GM21737 (cell line): ENCODE data around the gene CLPSL2.

Experiments
- ATAC-seq: cut with Tn5 transposase; IDR thresholded peaks from one replicate; pipeline ENCODE4 v1.9.1; 2021; ENCODE audit warnings: mild to moderate bottlenecking, moderate library complexity; ENCODE audit not compliant: unreplicated experiment

The CLPSL2 gene

DNA sequence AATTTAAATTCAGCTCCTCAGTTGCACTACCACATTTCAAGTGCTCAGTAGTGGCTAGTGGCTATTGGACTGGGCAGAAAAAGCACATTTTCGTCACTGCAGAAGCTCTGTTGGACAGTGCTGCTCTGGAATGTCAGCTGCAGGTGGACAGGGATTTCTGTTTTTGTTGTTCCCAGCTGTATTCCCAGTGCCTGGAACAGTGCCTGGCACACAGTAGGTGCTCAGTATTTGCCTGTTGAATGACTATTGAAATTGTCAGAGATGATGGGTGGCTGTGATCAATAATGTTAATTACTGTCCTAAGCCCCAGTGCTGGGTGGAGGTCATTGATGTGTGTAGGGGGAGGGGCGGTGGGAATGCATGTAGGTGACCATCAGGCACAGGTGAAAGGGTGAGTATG is 9.9 kb downstream of the CLPSL2 start:
- no peak for ATAC-seq

DNA sequence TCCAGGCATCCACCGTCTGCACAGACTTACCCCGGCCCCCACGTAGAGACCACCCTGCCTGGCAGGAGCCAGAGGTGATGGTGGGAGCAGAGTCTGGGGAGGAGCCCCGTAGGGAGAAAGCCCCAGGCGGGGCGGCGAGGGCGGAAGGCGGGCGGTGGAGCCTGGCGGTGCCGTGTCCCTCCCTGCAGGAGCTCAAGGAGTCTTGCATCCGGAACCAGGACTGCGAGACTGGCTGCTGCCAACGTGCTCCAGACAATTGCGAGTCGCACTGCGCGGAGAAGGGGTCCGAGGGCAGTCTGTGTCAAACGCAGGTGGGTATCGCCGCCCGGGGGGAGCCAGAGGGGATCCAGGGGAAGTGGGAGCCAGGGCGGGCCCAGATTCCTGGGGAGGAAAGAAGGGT is 10.4 kb downstream of the CLPSL2 start:
- no peak for ATAC-seq

DNA sequence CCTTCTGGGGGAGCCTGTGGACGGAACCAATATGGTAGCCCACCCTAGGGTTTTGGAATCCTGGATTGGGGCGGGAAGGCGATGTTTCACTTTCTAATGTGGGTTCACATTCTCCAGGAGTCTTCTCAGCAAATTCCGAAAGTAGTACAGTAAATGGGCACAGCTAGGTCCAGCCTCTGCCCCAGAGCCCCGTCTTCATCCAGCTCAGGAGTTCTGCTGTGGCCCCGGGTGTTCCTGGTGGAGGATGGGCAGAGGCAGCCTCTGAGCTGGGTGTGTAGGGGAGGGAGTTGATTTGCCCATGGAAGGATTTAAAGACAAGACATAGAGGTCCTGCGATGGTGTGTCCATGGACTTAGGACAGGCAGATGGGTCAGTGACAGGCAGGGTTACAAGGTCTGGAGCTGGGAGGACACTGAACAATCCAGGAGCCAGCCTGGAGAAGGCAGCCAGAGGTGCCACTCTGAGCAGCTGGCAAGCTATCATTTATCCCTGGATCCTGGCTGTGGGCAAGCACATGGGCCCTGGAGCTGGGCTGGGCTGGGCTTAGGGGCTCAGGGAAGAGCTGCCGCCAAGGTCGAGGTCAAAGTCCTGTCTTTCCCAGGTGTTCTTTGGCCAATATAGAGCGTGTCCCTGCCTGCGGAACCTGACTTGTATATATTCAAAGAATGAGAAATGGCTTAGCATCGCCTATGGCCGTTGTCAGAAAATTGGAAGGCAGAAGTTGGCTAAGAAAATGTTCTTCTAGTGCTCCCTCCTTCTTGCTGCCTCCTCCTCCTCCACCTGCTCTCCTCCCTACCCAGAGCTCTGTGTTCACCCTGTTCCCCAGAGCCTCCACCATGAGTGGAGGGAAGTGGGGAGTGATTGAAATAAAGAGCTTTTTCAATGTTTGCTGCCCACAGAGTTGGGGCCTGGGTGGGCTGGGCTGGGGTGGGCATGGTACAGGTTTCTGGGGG is 11.1 kb downstream of the CLPSL2 start:
- ATAC-seq, result no peak

DNA sequence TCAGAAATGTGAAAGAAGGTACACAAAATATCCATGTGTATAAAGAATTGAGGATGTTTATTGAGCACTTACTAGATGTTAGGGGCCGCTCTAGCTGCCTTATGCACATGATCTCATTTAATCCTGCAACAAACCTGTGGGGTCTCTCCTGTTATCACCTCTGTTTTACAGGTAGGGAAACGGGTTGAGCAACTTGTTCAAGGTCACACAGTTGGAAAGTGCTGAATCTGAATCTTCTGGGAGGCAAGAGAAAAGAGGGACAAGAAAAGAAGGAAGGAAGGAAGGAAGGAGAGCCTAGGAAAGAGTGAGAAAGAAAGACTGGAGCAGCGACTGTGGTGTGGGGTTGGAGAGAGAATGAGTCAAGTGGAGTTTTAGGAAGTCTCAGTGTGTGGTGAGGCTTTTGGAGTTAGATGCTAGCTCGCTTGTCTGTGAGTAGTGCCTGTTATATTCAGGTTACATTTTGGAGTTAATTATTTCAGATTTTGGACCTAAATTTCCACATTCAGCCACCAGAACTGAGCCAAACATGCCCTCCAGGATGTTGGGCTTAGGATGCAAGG is 12.1 kb downstream of the CLPSL2 start:
- ATAC-seq, result no peak

DNA sequence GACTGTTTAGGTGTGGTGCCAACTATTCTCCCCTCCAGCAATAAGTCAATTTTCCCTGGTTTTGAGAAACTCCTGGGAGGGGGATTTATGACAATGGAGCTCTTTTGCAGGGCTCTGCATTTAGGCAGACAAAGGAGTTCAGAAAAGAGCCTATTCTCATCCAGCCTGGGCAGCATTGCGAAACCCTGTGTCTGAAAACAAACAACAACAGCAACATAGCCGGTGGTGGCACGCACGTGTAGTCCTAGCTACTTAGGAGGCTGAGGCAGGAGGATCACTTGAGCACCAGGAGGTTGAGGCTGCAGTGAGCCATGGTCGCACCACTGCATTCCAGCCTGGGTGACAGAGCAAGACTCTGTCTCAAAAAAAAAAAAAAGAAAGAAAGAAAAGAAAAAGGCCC is 14.3 kb downstream of the CLPSL2 start:
- no peak for ATAC-seq

DNA sequence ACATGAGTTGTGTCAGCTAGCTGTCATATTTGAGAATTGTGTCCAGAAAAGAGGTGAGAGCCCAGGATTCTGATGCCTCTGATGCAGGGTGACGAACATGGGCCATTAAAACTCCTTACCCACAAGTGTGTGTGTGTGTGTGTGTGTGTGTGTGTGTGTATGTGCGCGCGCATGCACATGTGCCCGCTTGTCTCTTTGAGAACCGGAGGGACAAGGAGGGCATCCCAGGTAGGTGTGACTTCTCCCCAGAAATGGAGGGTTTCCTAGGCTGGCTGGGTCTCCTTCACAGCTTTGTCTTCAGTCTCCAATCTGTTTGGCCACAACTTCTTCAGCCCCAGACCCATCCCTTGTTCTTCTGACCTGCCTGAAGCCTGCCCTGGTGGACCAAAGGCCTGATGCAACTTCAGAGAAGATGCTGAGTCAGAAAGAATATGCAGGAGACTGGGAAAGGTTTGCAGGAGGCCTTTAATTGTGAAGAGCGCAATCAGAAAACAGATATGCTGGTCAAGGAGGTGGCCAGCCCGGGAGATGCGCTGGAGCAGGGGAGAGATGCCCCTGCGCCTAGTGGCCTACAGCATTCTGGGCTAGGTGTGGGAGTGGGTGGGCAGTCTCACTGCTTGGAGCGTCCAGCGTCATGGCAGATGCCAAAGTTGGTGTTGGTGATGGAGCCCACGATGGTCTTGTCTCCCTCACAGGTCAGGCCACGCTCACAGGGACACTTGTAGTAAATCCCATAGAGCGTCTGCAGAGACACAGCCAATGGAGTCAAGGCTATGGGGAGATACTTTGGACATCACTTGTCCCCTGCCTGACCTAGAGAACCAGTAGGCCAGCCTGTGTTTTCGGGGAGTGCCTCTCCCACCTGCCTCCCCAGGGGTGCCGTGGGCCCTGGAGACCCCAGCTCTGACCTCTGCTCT is 18.4 kb downstream of the CLPSL2 start:
- no peak for ATAC-seq

DNA sequence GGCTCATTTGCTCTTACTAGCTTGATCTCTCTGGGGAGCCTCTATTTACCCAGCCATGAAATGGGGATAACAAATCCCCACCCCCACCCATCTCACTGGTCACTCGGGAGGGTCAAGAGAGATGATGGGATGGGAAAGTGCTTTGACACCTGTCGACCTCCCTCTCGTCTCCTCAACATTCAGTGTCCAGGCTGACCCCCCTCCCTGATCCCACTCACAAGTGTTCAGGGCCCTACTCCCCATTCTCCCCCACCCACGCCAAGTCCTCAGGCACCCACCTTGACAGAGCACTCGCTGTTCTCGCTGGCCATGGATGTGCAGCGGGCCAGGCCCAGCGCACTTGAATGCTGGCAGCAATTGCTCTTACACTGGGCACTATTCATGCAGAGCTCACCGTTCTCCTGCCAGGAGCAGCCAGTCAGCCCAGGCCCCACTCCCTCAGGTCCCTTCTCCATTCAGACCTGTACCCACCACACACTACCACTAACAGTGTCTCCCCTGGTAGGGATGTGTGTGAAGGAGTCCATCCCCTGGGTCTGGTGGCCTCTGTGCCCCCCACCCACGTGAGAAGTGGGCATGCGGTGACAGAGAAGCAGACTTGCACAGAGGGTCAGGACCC is 19.2 kb downstream of the CLPSL2 start:
- ATAC-seq, result no peak

DNA sequence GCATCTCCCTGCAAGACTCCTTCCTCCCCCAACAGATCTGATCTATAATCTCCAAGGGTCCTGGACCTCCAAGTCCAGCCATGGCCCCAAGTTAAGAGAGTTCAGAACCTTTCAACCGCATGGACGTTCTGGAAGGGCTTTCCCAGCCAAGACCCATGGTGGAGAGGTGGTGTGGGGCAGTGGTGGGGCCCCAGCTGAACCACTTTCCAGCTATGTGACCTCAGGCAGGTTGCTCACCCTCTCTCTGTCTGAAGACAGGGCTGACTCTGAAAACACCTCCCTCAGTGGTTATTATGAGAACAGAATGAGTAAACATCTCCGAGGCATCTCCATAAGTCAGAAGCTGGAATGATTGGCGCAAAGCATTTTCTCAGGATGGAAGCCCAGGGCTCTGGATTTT is 19.8 kb downstream of the CLPSL2 start:
- ATAC-seq, result no peak

DNA sequence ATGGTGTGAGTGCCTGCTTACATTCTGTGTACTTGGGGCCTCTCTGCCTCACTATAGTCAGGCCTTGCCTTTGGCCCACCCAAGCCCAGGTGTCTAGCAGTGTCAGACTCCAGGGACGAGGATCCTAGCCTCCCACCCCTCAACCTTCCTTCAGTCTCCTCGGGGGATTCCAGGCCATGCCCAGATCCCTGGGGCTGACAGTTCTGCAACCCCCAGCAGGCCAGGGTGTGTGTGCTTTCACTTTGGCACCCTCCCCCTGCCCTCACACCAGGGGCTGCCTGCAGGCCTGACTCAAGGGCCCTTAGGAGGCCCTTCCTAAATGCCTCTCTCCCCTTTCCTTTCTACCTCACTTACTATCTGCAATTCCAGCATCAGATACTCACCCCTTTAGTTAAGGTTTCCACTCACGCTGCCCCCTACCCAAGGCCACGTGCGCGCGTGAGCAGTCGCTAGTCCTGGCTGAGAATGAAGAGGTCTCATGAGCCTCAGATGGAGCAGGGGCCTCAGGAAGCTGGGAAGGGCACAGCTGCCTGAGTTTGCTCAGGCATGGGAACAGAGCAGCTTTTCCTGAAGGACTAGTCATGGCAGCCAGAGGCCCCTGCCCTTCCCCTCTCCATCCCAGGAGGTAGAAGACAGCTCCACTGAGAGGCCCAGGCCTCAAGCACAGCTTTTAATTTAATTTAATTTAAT is 21.6 kb downstream of the CLPSL2 start:
- no peak for ATAC-seq

DNA sequence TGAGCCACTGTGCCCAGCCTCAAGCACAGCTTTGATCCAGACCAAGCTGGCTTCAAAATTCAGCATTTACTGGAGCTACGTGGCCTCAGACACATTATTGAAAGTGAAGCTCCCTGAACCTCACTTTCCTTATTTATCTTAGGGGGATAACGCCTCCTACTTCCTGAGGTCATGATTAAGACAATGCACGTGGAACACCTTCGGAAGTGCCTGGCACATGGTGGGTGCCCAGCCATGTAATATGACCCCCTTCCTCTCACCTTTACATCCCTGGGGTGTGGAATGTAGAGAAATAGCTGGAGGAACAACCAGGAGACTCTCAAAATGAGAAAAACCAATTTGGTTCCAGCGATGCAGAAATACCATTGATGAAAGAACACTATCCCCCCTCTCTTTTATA is 22.3 kb downstream of the CLPSL2 start:
- ATAC-seq, result no peak

DNA sequence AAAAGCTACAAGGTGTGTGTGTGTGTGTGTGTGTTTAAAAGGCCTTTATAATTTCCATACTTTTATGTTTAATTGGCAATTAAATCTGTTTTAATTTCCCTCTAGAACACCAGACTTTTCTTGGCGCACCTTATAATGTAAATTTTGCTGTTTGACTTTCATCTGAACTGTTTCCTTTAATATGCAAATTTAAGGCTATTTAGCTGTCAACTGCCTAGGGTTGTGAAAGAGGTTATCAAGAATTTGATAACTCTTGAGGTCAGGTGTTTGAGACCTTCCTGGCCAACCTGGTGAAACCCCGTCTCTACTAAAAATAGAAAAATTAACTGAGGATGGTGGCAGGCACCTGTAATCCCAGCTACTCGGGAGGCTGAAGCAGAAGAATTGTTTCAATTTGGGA is 24.8 kb downstream of the CLPSL2 start:
- no peak for ATAC-seq

DNA sequence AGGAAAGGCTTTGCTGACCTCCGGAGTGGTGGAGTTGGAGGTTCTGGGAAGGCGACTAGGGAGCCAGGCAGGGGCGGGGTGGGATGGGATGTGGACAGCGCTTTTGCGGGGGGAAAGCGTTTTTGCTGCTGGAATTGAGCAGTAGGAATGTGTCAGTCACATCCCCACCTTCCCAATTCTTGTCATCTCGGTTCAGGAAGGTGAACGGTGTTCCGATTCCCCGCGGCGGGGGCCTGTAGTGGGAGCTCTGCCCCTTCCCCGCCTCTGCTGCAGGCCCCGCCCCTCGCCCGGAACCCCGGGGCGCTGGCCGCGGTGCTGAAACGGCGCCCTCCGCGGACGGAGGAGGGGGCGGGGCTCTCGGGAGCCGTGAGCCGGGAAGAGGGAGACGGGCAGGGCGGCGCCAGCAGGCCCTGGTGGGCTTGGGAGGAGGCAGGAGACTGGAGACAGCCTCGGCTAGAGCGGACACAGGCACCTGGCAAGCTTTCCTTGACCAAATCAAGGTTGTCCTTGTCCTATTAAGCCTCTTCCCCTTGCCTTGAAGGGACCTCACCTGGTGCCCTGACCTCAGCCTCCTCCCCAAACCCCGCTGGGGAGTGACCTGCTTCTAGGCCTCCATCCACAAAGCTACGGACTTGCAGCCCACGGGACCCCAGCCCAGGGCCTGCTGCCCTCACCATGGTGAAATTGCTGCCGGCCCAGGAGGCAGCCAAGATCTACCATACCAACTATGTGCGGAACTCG is 28.8 kb downstream of the CLPSL2 start, which contains the start of gene LHFPL5:
Gene LHFPL5, plus strand, starts transcription at position 357 of the 741 bp plus-strand sequence. Its CDS starts 319 bp downstream, at position 676.
- ATAC-seq, result no peak

DNA sequence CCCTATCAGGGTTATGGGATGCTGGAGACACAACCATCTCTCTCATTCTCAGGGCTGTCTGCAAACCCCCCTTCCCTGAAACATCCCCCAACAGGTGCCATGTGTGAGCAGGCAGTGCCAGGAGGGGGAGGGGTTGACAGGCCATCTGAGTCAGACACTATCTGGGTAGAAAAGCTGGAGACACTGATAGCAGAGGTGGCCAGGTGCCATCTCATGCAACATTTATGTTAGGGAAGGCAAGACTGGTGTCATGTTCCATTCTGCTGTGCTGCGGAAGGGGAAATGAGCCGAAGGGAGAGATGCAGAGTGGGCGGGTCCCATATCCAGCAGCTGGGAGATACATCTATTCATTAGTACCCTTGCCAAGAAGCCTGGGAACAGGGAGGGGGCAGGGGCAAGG is 32.3 kb downstream of the CLPSL2 start:
- ATAC-seq, result no peak

DNA sequence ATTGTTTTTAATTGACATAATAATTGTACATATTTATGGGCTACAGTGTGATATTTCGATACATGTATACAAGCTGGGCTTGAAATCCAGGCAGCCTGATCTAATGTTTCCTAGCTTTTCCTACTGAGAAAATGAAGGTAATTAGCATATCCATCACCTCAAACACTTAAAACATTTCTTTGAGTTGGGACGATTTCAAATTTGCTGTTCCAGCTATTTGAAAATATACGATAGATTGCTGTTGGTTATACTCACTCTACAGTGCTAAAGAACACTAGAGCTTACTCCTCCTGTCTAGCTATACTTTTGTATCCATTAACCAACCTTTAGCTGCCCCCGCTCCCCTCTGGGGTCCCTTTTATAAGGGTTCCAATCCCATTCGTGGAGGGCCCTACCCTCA is 33.4 kb downstream of the CLPSL2 start:
- no peak for ATAC-seq

DNA sequence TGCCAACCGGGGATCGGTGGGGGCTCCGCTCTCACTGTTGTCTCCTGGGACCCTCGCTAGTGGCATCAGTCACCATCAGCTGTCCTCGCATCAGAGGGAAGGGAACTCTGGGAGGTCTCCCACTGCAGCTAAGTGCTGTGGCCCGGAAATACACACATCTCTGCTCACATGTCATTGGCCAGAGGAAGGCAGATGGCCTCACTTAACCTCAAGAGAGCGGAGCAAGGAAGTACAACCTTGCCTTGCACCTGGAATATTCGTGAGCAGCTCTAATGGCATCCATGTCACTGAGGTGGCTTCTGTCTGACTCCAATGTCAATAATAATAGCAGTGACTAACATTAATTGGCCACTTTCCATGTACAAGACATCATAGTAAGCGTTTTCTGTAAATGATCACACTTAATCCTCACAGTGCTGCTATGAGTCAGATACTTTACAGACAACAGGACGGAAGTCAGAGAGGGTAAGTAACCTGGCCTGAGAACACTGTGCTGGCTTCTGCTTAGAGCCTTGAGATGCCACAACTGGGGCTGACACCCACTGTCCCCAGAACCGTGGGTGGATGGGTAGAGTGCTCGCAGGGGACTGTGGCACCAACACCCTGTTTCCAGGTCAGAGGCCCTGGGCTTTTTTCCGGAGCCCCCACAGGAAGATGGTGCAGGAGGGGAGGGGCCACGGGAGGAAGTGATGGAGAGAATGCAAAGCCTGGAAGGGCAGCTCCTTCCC is 34.7 kb downstream of the CLPSL2 start:
- ATAC-seq, result no peak

DNA sequence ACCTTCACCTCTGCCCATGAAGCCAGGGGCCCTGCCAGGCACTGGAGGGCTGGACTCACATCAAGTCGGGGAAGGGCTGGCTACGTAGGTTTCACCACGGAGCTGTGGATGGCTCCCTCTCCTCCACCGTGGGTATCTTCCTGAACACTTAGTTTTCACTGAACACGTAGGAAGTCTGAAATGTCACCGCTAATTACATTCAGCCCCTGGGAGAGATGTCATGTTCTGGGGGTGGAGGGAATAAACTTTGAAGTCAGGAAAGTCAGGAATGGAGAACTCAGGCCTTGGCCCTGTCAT is 35.2 kb downstream of the CLPSL2 start:
- ATAC-seq, result no peak

DNA sequence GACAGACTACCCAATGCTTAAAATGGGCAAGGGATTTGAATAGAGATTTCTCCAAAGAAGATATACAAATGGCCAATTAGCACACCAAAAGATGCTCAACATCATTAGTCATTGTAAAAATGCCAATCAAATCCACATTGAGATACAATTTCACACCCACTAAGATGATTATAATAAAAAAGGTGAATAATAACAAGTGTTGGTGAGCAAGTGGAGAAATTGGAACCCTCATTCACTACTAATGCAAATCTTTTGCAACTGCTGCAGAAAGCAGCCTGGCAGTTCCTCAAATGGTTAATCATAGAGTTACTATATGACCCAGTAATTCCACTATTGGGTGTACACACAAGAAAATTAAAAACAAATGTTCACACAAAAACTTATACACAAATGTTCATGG is 41.1 kb downstream of the CLPSL2 start:
- ATAC-seq, result no peak

DNA sequence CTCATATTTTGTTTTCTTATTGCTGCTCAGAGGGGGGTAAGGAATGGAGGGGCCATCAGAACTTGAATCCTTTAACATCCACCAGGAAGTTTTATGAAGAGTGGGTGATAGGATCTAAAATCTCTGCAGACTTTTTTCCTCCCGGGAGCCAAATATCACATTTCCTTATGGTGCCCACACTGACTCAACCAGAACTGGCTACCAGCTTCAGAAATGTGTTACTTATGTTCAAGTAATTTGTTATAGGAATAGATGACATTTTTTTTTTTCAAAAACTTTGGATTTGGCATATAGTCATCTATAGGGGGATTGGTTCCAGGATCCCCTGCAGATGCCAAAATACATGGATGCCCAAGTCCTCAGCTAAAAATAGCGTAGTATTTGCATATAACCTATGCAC is 47.2 kb downstream of the CLPSL2 start:
- no peak for ATAC-seq

DNA sequence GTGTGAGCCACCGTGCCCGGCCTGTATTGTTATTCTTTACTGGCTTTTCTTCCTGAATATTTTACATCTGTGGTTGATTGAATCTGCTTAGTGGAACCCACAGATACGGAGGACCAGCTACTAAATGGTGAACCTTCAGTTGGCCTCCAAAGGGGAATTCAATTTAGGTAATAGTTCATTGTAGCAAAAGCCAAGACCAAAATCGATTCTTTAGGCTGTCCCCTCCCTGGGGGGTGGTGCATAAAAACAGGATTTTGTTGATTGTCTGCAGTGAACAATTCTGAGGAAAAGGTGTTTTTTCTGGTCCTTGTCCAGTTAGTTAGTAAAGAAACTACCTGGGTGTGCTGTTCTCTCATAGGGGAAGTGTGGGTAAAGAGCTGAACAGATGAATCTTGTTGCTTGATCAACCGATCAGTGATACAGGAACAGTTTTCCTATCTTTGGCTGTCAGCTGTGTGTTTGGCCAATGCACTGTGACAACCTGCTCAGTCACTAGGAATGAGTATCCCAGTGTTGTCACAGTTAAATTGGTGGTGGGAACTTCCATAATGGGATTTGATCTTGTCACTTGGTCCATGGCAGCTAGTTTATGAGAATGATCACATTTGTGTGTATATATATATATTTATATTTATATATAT is 48.3 kb downstream of the CLPSL2 start:
- no peak for ATAC-seq
